GM12864 (cell line): ENCODE measurements around the gene SLC27A4.

ENCODE experiments used
- DNase-seq: peaks from one replicate; pipeline ENCODE4 v3.0.0-alpha.2; 2011; ENCODE audit warnings: low read depth
- H3K4me3 ChIP-seq: 2 replicates; pipeline ENCODE4 v1.5.1; 2011; ENCODE audit warnings: mild to moderate bottlenecking, low read depth, low read length, control low read depth
- TF ChIP-seq, protein P1 (sequence below): IDR thresholded peaks from 2 replicates; pipeline ENCODE4 v1.5.1; 2011; ENCODE audit warnings: low read depth, mild to moderate bottlenecking, moderate library complexity, low read length, control low read depth, inconsistent platforms; ENCODE audit errors: missing control alignments

The SLC27A4 gene

GRCh38 chr9:128384801-128385495 lies 44.6 kb downstream of the SLC27A4 start:
- no peak overlapping the region for H3K4me3 ChIP-seq
- TF ChIP-seq, protein P1, sequence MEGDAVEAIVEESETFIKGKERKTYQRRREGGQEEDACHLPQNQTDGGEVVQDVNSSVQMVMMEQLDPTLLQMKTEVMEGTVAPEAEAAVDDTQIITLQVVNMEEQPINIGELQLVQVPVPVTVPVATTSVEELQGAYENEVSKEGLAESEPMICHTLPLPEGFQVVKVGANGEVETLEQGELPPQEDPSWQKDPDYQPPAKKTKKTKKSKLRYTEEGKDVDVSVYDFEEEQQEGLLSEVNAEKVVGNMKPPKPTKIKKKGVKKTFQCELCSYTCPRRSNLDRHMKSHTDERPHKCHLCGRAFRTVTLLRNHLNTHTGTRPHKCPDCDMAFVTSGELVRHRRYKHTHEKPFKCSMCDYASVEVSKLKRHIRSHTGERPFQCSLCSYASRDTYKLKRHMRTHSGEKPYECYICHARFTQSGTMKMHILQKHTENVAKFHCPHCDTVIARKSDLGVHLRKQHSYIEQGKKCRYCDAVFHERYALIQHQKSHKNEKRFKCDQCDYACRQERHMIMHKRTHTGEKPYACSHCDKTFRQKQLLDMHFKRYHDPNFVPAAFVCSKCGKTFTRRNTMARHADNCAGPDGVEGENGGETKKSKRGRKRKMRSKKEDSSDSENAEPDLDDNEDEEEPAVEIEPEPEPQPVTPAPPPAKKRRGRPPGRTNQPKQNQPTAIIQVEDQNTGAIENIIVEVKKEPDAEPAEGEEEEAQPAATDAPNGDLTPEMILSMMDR = no peak
- no peak for DNase-seq

GRCh38 chr9:128385496-128386460 lies 45.5 kb downstream of the SLC27A4 start:
- TF ChIP-seq, protein P1 = no peak
- H3K4me3 ChIP-seq = no peak overlapping the region
- DNase-seq = no peak

- no peak for DNase-seq
- TF ChIP-seq, protein P1 = no peak
- H3K4me3 ChIP-seq = no peak overlapping the region
These were observed 47.8 kb downstream of the SLC27A4 start for GRCh38 chr9:128388150-128388549.

DNA sequence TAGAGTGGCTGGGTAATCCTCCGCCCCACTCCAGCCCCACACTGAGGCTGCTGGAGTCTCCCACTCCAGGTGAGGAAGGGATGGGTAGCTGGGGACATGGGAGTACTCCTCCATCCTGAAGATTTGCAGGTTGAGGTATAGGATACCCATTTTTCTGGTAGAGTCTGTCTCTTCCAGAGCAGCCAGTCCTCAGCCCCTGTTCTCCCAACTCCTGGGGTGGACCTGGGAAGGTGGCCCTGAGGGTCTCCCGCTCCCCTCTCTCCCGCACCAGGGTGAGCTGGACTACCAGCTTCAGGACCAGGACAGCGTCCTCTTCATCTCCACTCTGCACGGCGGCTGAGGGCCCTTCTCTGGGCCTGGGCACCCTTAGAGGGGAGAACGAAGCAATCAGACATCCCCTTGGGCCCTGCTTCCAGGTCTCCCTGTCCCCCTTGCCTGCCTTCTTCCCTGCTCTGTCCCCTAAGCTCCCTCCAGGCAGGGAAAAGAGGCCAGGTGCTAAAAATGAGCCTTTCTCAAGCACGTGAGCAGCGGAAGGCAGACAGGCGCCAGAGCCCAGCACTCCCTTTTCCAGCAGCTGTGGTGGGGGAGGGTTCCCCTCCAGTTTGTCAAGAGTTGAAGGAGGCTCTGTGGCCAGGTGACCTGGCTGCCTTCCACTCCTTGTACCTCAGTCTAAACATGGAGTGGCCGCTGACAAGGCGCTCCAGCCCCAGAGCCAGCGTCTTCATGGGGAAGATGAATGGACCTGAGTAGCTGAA lies 49.2 kb downstream of the SLC27A4 start:
- H3K4me3 ChIP-seq = no peak overlapping the region
- no peak for DNase-seq
- TF ChIP-seq, protein P1 = no peak

DNA sequence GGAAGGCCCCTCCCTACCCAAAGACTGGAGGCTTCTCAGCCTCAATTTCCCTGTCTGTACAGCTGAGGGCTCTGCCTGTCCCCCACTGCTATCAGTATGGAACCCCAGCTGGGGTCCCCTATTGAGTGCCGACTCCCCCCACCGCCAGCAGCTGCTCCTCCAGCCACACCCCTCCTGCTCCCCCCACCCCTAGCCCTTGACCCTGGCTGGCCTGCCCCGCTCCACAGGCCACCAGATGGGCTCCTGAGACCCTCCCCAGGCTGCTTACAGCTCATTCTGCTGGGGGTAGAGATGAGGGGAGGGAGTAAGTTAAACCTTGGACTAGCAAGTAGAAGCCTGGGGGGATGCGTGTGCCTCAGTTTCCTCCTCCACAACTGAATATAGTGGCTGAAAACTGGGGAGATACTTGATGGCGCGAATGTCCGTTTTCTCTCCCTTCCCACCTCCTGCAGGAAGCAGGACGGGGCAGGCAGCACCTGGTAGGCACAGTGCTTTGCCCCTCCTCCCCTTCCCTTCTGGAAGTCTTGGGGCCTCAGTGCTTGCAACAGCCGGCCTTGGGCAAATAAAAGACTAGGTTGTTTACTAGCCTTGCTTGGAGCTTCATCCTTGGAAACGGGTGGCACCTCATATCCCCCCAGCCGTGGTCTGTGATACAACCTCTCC lies 50.0 kb downstream of the SLC27A4 start:
- no peak for DNase-seq
- H3K4me3 ChIP-seq = no peak overlapping the region
- TF ChIP-seq, protein P1 = no peak
